NCI-H2107 treated with DMSO at 0.1 percent for 48 hours (cell line): ENCODE measurements around the gene CDK2AP2.

Source experiments
- DNase-seq: peaks from one replicate; lab custom pipeline; 2025; ENCODE audit not compliant: unreplicated experiment; lab: John Stamatoyannopoulos, UW

CDK2AP2 gene

DNA sequence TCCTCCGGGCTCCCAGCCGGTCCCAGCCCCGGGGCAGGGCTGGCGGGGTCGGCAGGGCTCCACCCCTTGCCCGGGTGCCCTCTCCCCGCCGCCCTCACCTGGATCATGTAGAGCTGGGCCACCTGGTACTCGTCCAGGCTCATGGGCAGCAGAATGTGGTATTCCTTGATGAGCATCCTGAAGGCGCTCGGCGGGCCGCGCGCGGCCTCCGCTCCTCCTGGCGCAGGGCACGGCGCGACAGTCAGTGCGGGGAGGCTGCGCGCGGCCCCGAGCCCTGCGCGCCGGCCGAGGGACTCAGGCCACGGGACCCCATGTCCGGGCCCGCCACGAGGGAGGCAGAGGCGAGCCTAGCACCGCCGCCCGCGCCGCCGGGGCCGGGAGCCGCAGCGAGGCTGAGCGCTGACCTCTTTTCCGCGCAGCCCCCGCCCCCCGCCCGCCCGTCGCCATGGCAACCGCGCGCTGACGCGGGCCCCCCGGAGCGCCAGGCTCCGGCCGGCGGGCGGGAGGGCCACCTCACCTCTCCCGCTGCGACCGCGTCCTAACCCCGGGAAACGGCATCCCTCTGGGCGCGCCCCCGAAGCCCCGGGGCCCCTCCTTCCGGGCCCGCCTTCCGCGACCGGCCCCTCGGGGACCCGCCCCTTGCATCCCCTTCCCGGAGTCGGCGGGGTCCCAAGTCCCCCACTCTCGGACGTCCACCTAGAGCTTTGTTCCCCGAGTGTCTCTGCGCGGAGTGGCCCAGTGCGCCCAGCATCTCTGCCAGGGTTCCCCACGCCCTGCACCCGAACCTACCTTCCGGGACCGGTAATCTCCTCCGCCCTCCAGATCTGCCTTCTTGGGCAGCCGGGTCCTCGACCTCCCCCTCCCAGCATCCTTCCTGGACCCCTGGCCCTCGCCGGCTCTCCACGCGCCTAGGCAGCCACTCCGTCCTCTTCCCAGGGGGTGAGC lies 3.7 kb downstream of the CDK2AP2 start:
- no peak for DNase-seq

DNA sequence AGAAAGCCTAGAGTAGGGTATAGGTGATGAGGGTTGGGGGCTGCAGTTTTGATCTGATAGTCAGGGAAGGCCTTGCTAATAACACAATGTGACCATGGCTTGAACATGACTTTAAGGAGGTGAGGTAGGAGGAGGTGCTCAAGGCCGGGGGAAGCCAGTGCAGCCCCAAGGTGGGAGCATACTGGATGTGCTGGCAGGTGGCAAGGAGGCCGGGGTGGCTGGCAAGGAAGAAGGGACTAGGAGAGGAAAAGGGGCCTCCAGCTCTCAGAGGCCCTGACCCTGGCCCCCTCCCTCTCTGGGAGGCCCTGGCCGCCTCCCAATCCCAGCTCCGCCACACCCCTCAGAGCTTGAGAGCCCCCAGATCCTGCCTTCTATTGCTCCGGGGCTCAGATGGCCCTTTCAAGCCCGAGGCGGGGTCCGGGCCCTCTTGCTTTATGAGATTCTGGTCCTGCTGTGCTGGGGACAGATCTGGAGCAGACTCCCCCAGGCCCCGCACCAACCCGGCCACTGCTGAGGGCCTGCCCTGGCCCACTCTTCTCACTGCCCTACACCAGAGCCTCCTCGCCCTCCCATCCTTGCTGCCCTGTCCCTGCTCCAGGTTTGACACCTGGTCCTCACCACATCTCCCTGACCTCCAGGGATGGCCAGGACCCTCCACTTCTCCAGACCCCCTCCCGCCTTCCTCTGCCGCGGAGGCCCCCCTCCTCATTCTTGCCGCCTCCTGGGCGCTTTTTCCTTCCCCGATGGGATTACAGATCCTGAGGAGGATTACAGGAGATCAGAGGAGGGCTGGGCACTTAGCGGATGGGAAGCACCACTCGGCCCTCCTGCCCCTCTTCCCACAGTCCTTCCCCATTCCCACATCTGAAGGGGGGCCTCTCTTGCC lies 4.6 kb downstream of the CDK2AP2 start:
- no peak for DNase-seq

DNA sequence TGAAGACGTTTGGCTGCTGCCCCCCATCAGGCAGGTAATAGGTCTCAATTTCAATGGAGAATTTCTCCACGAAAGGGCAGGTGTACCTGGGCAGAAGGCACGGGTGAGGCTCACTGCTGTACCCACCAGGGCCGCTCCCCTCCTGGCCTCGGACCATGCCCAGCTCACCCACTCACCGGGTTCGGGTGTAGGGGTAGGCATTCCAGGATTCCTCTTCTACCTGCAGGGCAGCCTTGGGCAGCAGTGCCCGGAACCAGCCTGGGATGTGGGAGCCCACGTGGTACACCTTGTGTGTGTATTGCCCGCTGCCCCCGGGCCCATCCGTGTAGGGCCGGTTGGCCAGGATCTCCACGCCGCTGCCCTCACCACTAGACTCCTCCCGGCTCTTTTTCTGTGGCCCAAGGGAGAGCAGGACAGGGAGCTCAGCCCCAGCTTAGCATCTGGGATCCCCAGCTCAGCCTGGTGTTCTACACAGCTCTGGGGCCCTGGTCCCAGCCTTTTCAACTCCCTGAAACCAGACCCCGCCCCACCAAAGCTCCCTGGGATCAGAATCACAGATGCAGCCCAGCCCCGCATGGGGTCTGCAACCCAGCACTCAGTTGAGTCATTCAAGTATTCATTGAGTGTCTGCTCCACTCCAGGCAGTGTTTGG lies 5.5 kb downstream of the CDK2AP2 start:
- no peak for DNase-seq

DNA sequence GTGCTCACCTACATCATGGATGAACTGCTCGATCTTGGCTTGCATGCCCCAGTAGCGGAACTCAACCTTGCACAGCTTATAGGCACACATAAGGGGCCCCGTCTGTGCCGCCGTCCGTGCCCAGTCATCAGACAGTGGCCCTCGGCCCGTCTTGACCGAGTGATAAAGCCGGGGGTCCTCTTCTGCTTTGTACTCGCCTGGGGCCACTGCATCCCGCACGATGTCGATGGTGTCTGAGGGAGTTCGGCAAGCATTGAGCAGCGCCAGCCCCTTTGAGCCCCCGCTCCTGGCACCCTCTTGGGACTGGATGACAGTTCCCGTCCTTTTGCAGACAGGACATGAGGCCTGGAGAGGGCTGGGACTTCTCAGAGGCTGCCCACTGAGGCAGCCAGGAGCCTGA lies 6.1 kb downstream of the CDK2AP2 start:
- no peak for DNase-seq

DNA sequence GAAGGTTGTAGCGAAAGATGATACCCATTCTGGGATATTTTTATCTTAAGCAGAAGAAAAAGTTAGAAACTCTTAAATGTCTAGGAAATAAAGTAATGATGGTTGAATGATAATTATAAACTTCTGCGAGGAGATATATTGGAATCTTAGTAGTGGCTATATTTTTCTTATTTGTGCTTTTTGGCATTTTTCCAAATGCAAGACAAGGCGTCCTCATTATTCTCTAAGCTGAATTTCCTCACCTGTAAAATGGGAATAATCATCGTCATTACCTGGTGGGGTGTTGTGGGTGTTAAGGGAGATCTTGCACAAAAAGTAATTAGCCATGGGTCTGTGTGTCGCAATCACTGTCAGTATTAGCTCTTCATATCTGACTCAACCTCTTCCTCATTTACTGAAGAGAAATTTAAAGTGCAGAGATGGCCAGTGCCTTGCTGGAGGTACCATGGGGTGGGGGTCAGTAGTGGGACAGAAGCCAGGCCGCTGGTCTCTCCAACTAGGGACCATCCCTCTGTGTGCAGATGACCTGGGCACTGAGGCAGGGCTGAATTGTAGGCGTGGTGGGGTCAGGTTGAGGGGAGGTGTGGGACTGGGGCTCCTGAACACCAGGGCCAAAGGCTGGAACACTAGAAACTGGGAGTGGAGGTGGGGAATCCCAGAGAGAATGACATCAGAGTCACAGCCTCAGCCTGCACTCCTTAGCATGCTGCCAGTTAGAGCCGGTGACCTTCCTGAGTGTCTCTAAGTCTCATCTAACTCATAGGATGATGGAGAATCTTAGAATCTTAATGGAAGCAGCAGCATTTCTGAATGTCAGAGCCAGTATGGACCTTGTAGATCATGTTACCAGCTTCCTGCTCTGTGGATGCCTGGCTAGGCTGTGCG lies 6.9 kb downstream of the CDK2AP2 start:
- no peak for DNase-seq

DNA sequence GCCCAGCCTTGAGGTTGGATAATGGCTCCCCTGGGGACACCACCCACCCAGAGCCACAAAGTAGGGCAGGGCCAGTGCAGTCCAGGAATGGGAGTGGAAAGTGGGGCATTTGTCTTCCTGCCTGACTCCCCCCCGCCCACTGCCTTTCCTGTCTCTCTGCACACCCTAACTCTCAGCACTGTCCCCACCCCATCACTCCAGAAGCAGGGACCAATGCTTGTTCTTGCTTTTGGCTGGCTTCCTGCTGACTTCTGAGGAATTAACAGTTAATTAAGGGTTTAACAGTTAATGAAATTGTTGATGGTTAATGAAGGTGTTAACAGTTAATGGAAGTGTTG lies 7.5 kb downstream of the CDK2AP2 start:
- DNase-seq, result peak; percentile 8

DNA sequence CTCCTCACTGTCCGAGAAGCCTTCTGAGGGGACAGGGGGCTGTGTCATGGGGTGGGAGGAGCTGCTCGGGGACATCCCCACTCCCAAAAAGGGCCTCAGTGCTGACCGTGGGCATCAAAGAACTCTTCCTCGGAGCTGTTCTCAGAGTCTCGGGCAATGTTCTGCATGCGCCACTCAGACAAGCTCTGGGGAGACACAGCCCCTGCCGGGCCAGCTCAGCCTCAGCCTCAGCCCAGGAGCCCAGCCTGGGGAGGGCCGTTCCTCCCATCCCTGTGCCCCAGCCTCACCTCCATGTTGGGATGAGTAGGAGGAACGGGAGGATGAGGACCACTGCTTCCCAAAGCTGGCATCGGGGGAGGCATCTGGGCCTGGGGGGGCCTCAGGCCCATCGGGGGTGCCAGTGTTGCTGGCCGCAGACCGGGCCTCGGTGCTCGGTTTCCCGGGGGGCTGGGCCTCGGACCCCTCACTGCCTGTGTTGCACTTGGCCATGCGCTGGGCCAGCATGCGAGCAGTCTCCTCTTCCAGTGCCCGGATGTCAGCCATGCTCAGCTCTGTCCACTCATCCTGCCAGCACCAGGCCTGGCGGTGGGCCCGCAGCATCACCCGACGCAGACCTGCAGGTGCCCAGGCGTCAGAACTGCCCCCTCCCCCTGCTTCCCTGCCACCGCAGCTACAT lies 8.0 kb downstream of the CDK2AP2 start:
- no peak for DNase-seq

DNA sequence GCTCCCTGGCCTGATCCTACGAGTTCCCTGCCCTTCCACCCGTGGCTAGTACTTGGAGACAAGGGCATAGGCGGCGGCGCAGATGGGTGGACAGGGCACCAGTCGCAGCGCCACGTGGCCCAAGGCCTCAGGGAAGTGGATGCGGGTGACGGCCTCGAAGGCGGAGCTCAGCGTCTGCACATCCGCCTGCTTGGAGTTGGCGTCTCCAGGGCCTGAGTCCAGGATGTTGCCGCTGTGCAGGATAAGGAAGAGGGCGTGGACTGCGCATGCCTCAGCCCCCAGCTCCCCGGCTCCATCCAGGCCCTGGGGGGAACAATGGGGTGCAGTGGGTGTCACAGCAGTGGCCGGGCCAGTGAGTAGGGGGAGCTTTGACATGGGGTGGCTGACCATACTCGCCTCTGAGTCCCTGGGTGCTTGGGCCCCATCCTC lies 9.4 kb downstream of the CDK2AP2 start:
- DNase-seq, result no peak

DNA sequence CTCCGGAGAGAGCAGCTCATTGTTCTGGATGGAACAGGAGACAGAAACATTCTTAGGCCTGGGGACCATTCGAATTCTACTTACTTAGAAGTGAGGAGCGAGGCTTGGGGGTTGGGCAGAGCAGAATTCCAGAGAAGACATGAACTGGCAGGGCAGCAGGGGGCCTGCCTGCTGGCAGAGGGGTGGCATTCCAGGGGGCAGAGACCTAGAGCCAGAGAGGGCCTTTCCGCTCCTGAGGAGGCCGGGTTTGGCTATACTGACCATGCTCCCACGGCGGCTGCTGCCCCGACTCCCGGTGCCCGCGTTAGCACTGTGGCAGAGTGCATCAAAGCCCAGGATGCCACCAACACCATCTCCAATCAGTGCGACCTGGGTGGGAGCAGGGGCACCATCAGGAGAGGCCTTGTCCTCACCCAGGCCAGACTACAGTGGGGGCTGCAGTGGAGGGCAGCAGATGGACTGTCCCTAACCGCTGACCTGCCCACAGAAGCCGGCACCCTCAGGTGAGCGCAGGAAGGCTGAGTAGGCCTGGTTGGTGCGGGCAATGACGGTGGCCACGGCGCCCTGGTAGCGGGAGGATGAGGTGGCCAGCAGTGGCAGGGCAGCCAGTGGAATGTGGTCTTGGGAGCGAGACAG lies 10.2 kb downstream of the CDK2AP2 start:
- DNase-seq, result no peak

DNA sequence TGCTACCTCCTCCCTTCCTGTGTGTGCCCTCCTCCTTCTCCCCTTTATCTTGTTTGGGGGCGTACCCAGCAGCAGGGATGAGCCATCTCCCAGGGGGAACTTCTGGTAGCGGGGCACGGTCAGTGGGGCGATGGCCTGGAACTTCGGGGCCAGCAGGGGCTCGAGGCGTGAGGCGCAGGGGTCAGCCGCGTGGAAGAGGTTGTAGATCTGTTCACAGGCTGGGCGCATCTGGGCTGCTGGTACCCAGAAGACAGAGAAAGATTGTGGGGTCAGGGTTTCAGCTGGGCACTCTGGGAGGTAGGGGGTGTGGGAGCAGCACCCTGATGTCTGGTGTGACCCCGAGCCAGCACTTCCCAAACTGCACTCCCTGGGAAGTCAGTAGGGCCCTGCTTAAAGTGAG lies 11.8 kb downstream of the CDK2AP2 start:
- DNase-seq, result no peak

DNA sequence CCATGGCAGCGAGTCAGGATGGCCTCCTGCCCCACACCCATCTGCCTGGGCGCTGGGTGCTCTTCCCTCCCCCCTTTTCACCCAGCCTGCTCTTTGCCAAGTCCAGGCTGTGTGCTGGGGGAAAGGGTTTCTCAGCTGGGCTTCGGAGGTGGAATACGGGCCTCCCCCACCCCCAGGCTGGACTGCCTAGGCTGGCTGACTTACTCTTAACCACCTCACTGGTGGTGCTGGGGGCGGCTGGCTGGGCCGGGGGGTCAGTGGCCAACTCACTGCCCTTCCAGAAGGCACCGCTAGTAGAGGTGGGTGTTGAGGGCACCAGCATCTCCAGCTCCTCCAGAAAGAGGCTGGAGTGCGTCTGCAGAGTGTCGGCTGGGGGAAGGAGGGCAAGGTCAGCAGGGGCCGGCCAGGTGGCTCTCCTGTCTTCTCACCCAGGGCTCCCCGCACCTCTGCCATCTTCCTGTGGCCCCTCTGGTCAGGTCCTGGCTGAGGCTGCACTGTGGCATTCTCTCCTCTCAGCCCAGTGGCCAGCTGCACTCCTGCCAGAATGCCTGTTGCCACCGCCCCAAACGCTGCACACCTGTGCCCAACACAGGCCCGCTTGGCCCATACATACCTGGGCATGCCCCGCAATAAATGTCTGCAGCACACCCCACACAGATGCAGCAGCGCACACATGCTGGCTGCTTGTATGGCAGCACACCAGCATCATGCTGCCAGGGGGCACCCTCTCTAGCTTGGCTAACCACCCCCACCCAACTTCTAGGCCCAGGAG lies 12.5 kb downstream of the CDK2AP2 start:
- no peak for DNase-seq

DNA sequence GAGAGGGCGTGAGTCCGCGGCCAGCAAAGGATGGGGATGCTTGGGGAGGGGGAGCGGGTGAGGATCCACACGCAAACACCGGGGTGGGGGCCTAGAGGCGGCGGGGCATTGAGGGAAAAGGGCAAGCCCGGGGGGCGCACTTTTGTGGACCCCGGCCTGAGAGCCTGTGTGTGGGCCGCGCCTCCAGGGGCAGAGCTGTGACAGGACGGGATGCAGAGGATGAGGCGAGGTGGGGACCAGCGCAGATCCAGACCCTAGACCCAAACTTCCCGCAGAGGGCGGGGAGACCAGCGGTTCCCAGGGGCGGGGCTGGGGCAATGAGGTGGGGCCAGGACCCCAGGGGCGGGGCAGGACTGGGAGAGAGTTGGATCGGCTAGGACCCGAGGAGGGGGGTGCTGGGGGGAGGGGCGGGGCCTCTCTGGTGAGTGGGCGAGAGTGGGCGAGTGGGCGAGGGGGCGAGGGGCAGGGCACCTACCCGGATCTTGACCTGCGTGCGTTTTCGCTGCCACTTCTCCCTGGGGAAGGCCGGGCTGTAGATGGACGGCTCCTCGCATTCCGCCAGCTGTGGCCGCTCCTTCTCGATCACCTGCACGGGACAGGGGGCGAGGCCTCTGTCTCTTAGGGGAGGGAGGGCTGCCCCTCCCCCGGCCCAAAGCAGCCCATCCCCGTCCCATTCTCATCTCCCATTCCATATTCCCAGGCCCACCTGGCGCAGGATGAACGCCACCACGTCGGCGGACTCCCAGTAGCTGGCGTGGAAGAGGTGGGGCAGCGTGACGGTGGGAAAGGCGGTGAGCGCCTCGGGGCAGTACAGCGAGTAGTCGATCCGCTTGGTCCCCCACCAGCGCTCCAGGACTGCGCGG lies 13.4 kb downstream of the CDK2AP2 start:
- DNase-seq, result no peak

DNA sequence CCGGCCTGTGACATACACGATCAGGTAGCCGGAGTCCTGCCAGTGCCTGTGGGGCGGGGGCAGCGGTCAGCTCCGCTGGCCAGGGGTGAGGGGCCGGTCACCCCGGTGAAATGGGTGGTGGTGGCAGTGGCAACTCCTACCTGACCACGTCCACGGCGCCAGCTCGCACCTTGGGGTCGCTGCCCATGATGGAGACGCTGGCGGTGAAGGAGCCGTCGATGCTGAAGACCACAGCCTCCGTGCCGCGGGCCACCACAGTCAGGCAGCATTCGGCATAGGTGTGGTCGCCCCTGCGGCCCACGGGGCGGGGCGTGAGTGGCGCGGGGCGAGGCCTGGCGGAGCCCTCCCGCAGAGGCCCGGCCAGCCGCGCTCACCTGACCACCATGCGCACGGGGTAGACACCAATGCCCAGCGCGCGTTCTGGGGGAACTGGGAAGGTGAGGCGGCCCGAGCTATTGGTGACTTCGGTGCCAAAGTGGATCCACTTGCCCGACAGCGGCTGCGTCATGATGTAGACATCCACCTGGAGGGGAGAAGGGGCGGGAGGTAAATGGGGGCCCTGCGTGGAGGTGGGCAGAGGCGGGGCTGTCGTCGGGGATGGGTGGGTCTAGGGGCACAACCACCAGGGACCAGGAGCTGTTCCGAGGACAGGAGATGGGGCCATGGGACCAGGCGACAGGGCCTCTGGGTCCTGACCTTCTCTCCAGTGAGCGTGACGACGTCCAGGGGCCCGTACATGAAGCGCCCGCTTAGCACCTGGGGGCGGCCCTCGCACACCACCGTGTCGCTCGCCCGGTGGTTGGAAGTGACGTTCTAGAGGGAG lies 14.2 kb downstream of the CDK2AP2 start:
- no peak for DNase-seq

DNA sequence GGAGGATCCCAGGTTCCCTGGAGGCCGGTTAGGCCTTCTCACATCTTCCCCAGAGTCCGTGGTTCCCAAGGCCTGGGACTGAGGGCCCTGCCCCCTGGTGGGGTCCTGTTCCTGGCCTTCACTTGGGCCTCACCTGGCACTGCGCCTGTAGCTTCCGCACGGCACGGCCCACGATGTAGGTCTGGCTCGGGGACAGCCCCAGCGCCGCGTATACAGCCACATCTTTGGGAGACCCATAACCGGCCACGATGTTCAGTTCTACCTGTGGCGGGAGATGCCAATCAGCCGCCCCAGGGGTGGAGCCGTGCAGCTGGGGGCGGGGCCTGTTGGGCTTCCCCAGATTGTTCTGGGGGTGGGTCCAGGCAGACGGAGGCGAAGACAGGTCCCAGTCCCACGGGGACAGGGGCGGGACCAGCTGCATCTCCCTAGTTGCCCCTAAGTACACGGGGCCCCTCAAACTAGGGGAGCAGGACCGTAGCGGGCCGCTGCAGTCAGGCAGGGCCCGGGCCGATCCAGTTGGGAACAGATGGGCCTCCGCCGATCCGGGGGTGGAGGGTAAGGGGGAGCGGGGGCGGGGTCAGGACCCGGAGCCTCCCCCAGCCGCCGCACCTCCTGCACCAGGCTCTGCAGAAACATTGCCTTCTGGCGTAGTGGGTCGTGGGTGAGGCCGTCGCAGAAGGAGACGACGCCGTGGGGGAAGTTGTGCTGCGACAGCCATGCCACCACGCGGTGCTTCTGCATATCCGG lies 15.0 kb downstream of the CDK2AP2 start:
- DNase-seq, result no peak

DNA sequence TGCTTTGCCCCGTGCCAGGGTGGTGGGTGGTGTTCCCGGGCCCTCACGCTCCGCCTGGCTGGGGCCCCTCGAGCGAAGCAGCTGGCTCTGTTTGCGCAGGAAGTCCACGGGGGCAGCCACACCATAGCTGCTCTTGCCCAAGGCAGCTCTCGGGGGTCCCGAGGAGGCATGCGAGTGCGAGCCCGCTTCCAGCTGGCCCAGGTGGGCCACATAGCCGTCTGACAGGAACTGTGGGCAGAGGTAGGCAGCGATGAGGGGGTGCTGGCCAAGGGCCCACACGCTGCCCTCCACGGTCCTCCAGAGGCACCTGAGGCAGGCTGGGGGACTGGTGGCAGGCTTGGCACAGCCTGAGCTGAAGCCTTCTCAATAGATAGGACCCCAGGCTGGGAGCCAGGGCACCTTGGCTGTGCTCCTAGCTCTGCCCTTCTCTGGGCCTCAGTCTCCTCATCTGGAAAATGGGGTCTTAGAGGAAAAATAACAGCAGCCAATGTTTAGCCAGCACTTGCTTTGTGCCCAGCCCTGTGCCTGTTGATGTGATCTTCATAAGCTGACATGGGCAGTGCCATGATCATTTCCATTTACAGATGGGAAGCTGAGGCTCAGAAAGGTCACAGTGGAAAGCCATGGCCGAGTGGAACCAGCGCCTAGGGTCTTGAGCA lies 15.8 kb downstream of the CDK2AP2 start:
- no peak for DNase-seq
